B cell (primary cell): Measurements from ENCODE around the gene CLDN20. TPM values are rescaled to one million over a fixed set of nuclear protein-coding genes. Genes with fewer than 3 reads are reported as not detected.

Experiments used
- ATAC-seq: fragments of 200-7000 bp; cut with Tn5 transposase; one replicate; pipeline ENCODE4 v1.10.0; 2021; ENCODE audit warnings: low read depth, mild to moderate bottlenecking, moderate number of reproducible peaks, moderate library complexity
- CTCF ChIA-PET: fragments of 350-600 bp; sonication (Branson Sonifier 250); formaldehyde crosslinking; loops from one replicate; lab custom pipeline; 2021; ENCODE audit warnings: antibody characterized with exemption, inconsistent platforms; lab: Charles Lee
- POLR2A ChIA-PET: fragments of 350-600 bp; sonication (Branson Sonifier 250); formaldehyde crosslinking; loops from one replicate; lab custom pipeline; 2021; ENCODE audit warnings: antibody characterized with exemption; lab: Charles Lee
- DNase-seq: peaks from one replicate; pipeline ENCODE4 v3.0.0; 2013
- H2AFZ ChIP-seq: 2 replicates; pipeline ENCODE4 v1.6.1; 2012; ENCODE audit warnings: mild to moderate bottlenecking, low read depth, low read length; ENCODE audit not compliant: insufficient read depth, poor library complexity, severe bottlenecking
- H3K27ac ChIP-seq, 2 donors: 1 replicate in 1 of 2; 2 replicates in 1 of 2; pipeline ENCODE4 v1.5.1; 2012 to 2013; ENCODE audit warnings: low read length in 2 of 2, mild to moderate bottlenecking in 2 of 2, moderate library complexity in 1 of 2
- H3K27me3 ChIP-seq, 4 experiments: fragments of 200-600 bp in 1 of 4; sonication (generic) in 1 of 4; replicated peaks in 1 of 4; 1 replicate in 2 of 4; 2 replicates in 2 of 4; pipeline versions ENCODE4 v1.6.1 to v1.7.0; 2013 to 2016; ENCODE audit warnings: low read length in 3 of 4, mild to moderate bottlenecking in 2 of 4, mixed read lengths in 1 of 4, moderate library complexity in 1 of 4; ENCODE audit not compliant: insufficient read depth in 4 of 4, control insufficient read depth in 3 of 4; ENCODE audit errors: control extremely low read depth in 1 of 4
- H3K36me3 ChIP-seq, 2 experiments: replicated peaks in 1 of 2; 1 replicate in 1 of 2; 2 replicates in 1 of 2; pipeline versions ENCODE4 v1.6.1 to v1.7.1; 2013; ENCODE audit warnings: low read length in 1 of 2; ENCODE audit not compliant: insufficient read depth in 2 of 2, control insufficient read depth in 1 of 2; ENCODE audit errors: control extremely low read depth in 1 of 2, extremely low read depth in 1 of 2
- H3K4me1 ChIP-seq, 2 donors: fragments of 200-600 bp in 1 of 2; sonication (generic) in 1 of 2; 1 replicate in 1 of 2; 2 replicates in 1 of 2; pipeline versions ENCODE4 v1.5.1 to v1.6.1; 2013 to 2017; ENCODE audit warnings: low read length in 2 of 2; ENCODE audit not compliant: control insufficient read depth in 2 of 2, insufficient read depth in 2 of 2
- H3K4me2 ChIP-seq: replicated peaks from 2 replicates; pipeline ENCODE3; 2012; ENCODE audit warnings: mild to moderate bottlenecking, low read depth, low read length; ENCODE audit not compliant: poor library complexity, severe bottlenecking
- H3K4me3 ChIP-seq, 5 experiments: fragments of 200-600 bp in 1 of 5; sonication (generic) in 1 of 5; 1 replicate in 3 of 5; 2 replicates in 2 of 5; pipeline versions ENCODE4 v1.5.1 to v1.7.0; 2011 to 2016; ENCODE audit warnings: low read length in 4 of 5, mild to moderate bottlenecking in 4 of 5, low read depth in 2 of 5, control low read depth in 1 of 5, moderate library complexity in 1 of 5; ENCODE audit not compliant: insufficient read depth in 1 of 5; ENCODE audit errors: control extremely low read depth in 1 of 5, extremely low read depth in 1 of 5
- H3K79me2 ChIP-seq: fragments of 200-600 bp; sonication (generic); one replicate; pipeline ENCODE4 v1.6.0; 2016; ENCODE audit warnings: low read length; ENCODE audit not compliant: control insufficient read depth, insufficient read depth
- H3K9ac ChIP-seq: fragments of 200-600 bp; sonication (generic); 2 replicates; pipeline ENCODE4 v1.6.1; 2017; ENCODE audit warnings: mild to moderate bottlenecking, low read length, moderate library complexity
- H3K9me3 ChIP-seq, 3 donors: one replicate each; pipeline versions ENCODE4 v1.6.1 to v1.7.1; 2013; ENCODE audit warnings: low read length in 2 of 3; ENCODE audit not compliant: control insufficient read depth in 2 of 3, insufficient read depth in 1 of 3; ENCODE audit errors: control extremely low read depth in 1 of 3
- H4K20me1 ChIP-seq: 2 replicates; pipeline ENCODE4 v1.6.0; 2012; ENCODE audit warnings: mild to moderate bottlenecking, low read length; ENCODE audit not compliant: insufficient read depth, control insufficient read depth, poor library complexity, severe bottlenecking
- H3K27ac Mint-ChIP-seq: one replicate; pipeline ENCODE4 v1.8.0; 2021; ENCODE audit warnings: mixed read lengths
- H3K27me3 Mint-ChIP-seq: one replicate; pipeline ENCODE4 v1.8.0; 2021; ENCODE audit warnings: mixed read lengths
- H3K4me1 Mint-ChIP-seq: one replicate; pipeline ENCODE4 v1.8.0; 2021; ENCODE audit warnings: mixed read lengths
- H3K4me3 Mint-ChIP-seq: one replicate; pipeline ENCODE4 v1.8.0; 2021; ENCODE audit warnings: mixed read lengths
- H3K9me3 Mint-ChIP-seq: one replicate; pipeline ENCODE4 v1.8.0; 2022; ENCODE audit warnings: mixed read lengths; ENCODE audit not compliant: insufficient read depth
- EZH2 ChIP-seq: IDR thresholded peaks from 2 replicates; pipeline ENCODE4 v1.6.1; 2012; ENCODE audit warnings: borderline replicate concordance, low read depth, mild to moderate bottlenecking, moderate library complexity, low read length; ENCODE audit not compliant: insufficient read depth, poor library complexity, severe bottlenecking
- WGBS: methylation state at CpG from one replicate; pipeline ENCODE4 v1.1.5; 2013; ENCODE audit warnings: missing lambda C conversion rate; ENCODE audit not compliant: insufficient coverage; 5-methylcytosine and 5-hydroxymethylcytosine counted together
- intact Hi-C: fragments of 100-400 bp; cut with micrococcal nuclease; formaldehyde crosslinking; loops from one replicate; pipeline ENCODE4 v1.10.0; 2022
- polyA plus RNA-seq: library from polyadenylated mRNA; depleted of rRNA; stranded (reverse); fragments of >200 nt; gene quantifications from 2 replicates; pipeline ENCODE4 v1.2.3, GENCODE V29; 2012
- total RNA-seq, 2 donors: library from RNA; stranded (reverse); fragments of 120-200 nt in 1 of 2; gene quantifications; 1 replicate in 1 of 2; 2 replicates in 1 of 2; pipeline versions ENCODE4 v1.2.3 to v1.2.4, GENCODE V29; 2013 to 2022
- TF ChIP-seq, protein P1 (sequence below): fragments of 200-600 bp; IDR thresholded peaks from one replicate; pipeline ENCODE4 v1.8.0; 2022; ENCODE audit warnings: antibody characterized with exemption, mild to moderate bottlenecking

CLDN20 gene
- total and polyA plus RNA-seq, 2 donors (not counting 1 experiment from before 2014, with no cell fraction given), result not detected

DNA sequence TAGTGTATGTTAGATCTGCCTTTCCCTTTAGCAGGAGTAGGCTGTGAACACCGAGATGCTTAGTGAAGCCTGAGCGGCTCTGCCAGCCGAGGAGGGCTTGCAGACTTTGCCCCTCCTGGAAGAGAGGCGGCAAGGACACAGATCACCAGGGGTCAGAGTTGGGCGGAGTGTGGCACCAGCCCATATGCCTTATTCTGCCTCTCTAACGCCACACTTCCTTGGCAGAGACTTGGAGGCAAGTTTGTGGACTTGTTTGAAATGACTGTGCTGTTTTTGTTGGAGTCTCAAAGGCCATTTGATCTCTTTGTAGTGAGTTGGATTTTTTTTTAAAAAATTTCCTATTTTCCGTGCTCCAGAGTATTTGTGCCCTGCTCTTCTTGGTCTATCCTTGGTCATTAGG lies 44.5 kb upstream of the CLDN20 start:
- TF ChIP-seq, protein P1, sequence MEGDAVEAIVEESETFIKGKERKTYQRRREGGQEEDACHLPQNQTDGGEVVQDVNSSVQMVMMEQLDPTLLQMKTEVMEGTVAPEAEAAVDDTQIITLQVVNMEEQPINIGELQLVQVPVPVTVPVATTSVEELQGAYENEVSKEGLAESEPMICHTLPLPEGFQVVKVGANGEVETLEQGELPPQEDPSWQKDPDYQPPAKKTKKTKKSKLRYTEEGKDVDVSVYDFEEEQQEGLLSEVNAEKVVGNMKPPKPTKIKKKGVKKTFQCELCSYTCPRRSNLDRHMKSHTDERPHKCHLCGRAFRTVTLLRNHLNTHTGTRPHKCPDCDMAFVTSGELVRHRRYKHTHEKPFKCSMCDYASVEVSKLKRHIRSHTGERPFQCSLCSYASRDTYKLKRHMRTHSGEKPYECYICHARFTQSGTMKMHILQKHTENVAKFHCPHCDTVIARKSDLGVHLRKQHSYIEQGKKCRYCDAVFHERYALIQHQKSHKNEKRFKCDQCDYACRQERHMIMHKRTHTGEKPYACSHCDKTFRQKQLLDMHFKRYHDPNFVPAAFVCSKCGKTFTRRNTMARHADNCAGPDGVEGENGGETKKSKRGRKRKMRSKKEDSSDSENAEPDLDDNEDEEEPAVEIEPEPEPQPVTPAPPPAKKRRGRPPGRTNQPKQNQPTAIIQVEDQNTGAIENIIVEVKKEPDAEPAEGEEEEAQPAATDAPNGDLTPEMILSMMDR, result no peak
- no peak for TF ChIP-seq EZH2
- Mint-ChIP-seq H3K4me3 (no peak overlapping the region), H3K4me1 (peaks cover 4% of the 10 kb centered on the region), H3K27ac (no peak overlapping the region), H3K27me3 (peaks cover 2% of the 10 kb centered on the region), H3K9me3 (no peaks in the 10 kb centered on the region)
- Histone ChIP-seq H3K9ac (no peak overlapping the region), H3K79me2 (no peaks in the 10 kb centered on the region), H3K9me3 (no peaks in the 10 kb centered on the region), H2AFZ (no peak overlapping the region), H3K27me3 (no peaks in the 10 kb centered on the region), H3K36me3 (no peaks in the 10 kb centered on the region), H3K4me1 (no peaks in the 10 kb centered on the region), H3K27ac (no peak overlapping the region), H3K4me2 (no peak overlapping the region), H4K20me1 (no peaks in the 10 kb centered on the region), H3K4me3 (no peak overlapping the region)
- ATAC-seq (no peak), DNase-seq (no peak)
- ChIA-PET POLR2A (no interaction called here), CTCF (interaction anchor here (1.4 kb wide), 1 partner anchor 10 kb away, joined by 3 read pairs; no protein-coding TSS in a partner anchor)
- 98% methylated on average over 6 of the region's 7 CpGs for WGBS
- intact Hi-C loops, result no loop called here

DNA sequence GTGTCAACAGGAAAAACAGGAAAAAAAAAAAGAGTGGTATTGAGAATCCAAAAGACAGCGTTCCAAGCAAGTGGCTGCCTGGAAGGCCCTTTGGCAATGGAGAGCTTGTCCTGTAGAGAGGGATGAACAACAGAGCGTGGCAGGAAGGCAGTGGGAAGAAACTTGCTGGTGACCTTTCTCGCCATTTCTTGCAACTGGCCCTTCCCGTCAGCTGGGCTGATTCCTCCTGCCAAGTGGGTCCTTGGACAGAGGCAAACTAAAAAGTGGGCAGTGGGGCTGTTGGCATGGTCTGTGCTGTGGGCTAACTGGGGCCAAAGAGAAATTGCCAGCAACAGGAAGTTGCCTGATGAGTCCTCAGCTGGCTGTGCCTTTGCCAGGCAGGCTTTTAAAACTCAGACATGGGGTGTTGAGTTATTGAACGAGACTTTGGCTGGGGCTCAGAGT lies 43.9 kb upstream of the CLDN20 start:
- intact Hi-C loops, result no loop called here
- Mint-ChIP-seq H3K9me3 (no peaks in the 10 kb centered on the region), H3K4me3 (no peak overlapping the region), H3K27me3 (peaks cover 2% of the 10 kb centered on the region), H3K4me1 (peaks cover 4% of the 10 kb centered on the region), H3K27ac (no peak overlapping the region)
- Histone ChIP-seq H3K27ac (no peak overlapping the region), H2AFZ (no peak overlapping the region), H3K9ac (no peak overlapping the region), H4K20me1 (no peaks in the 10 kb centered on the region), H3K4me3 (no peak overlapping the region), H3K4me1 (no peaks in the 10 kb centered on the region), H3K79me2 (no peaks in the 10 kb centered on the region), H3K4me2 (no peak overlapping the region), H3K9me3 (no peaks in the 10 kb centered on the region), H3K36me3 (no peaks in the 10 kb centered on the region), H3K27me3 (no peaks in the 10 kb centered on the region)
- ATAC-seq (no peak), DNase-seq (no peak)
- WGBS, result 98% methylated on average over 5 of the region's 5 CpGs
- POLR2A ChIA-PET, result no interaction called here
- CTCF ChIA-PET, result interaction anchor here (1.4 kb wide), 1 partner anchor 11 kb away, joined by 3 read pairs; no protein-coding TSS in a partner anchor
- TF ChIP-seq, protein P1, result no peak
